Activated T-cell treated with anti-CD3 and anti-CD28 coated beads, Interleukin-2, amount 50 U/mL, for 4 hours (primary cell): ENCODE measurements around the gene TSPAN1. TPM values are rescaled to one million over a fixed set of nuclear protein-coding genes. Genes with fewer than 3 reads are reported as not detected.

Source experiments
- total RNA-seq, 3 donors: library from RNA; stranded (reverse); gene quantifications; one replicate each; pipeline ENCODE4 v1.2.1, GENCODE V29; 2021

Gene TSPAN1
- total RNA-seq, 3 donors from 2014 or later = 0.23 to 0.37 (median 0.24) TPM

Other genes with a start within 250 kb of the TSPAN1 start
- gene PIK3R3, start 42.5 kb upstream of the TSPAN1 start, total RNA-seq = 1 to 10 TPM; 1.3 to 1.7 (median 1.6) TPM
- gene P3R3URF, start 1.4 kb downstream of the TSPAN1 start, total RNA-seq = not detected
- gene POMGNT1, start 23.3 kb downstream of the TSPAN1 start, total RNA-seq = 10 to 100 TPM; 60.5 to 73.5 (median 73.0) TPM
- gene LURAP1, start 28.2 kb downstream of the TSPAN1 start, total RNA-seq = not detected
- gene RAD54L, start 72.7 kb downstream of the TSPAN1 start, total RNA-seq = 10 to 100 TPM; 24.5 to 32.8 (median 28.6) TPM
- gene LRRC41, start 128.5 kb downstream of the TSPAN1 start, total RNA-seq = 10 to 100 TPM; 43.0 to 47.7 (median 45.8) TPM
- gene UQCRH, start 128.6 kb downstream of the TSPAN1 start, total RNA-seq = 100 to 1,000 TPM; 283 to 366 (median 338) TPM
- 10 to 100 TPM; 42.2 to 44.1 (median 44.0) TPM for gene NSUN4, start 165.7 kb downstream of the TSPAN1 start, total RNA-seq
- 10 to 100 TPM in 1 of 3 donors, 1 to 10 TPM in 2; 7.5 to 10.4 (median 8.4) TPM for gene FAAH, start 219.2 kb downstream of the TSPAN1 start, total RNA-seq